Heart left ventricle (tissue), 16 donors: ENCODE measurements around the gene GDI1. TPM values are rescaled to one million over a fixed set of nuclear protein-coding genes. Genes with fewer than 3 reads are reported as not detected.
"Not testable (repeated sequence)": the region's sequence is repeated elsewhere in the genome, so short reads cannot be mapped to it uniquely, and the experiment has no call there.

ENCODE experiments used
- ATAC-seq, 4 donors: fragments of 200-7000 bp; cut with Tn5 transposase; one replicate each; pipeline ENCODE4 v1.9.1; 2020 to 2022; ENCODE audit warnings: moderate library complexity in 4 of 4, mild to moderate bottlenecking in 3 of 4, moderate number of reproducible peaks in 1 of 4
- DNase-seq, 5 donors: peaks; one replicate each; pipeline ENCODE4 v3.0.0-alpha.2; 2020
- H3K27ac ChIP-seq, 12 donors: fragments of 200-600 bp; sonication (generic) in 4 of 12; one replicate each; pipeline versions ENCODE4 v1.5.0 to v1.8.0; 2016 to 2022; ENCODE audit warnings: mild to moderate bottlenecking in 2 of 12
- H3K27me3 ChIP-seq, 9 donors: fragments of 200-600 bp; sonication (generic) in 2 of 9; one replicate each; pipeline versions ENCODE4 v1.5.1 to v1.8.0; 2016 to 2022; ENCODE audit warnings: mild to moderate bottlenecking in 3 of 9
- H3K36me3 ChIP-seq, 9 donors: fragments of 200-600 bp; sonication (generic) in 2 of 9; one replicate each; pipeline versions ENCODE4 v1.5.0 to v1.8.0; 2018 to 2022; ENCODE audit warnings: mild to moderate bottlenecking in 2 of 9
- H3K4me1 ChIP-seq, 12 donors: fragments of 200-600 bp; sonication (generic) in 4 of 12; one replicate each; pipeline versions ENCODE4 v1.5.0 to v1.8.0; 2016 to 2022; ENCODE audit warnings: mild to moderate bottlenecking in 3 of 12
- H3K4me3 ChIP-seq, 12 donors: fragments of 200-600 bp; sonication (generic) in 4 of 12; one replicate each; pipeline versions ENCODE4 v1.5.0 to v1.8.0; 2017 to 2022; ENCODE audit warnings: mild to moderate bottlenecking in 9 of 12, moderate library complexity in 4 of 12
- H3K9me3 ChIP-seq, 12 donors: fragments of 200-600 bp; sonication (generic) in 4 of 12; one replicate each; pipeline versions ENCODE4 v1.5.0 to v1.8.0; 2016 to 2022; ENCODE audit warnings: mild to moderate bottlenecking in 1 of 12
- POLR2A ChIP-seq, 2 donors: fragments of 450-650 bp; IDR thresholded peaks; one replicate each; pipeline ENCODE4 v1.6.1; 2017; ENCODE audit warnings: antibody characterized with exemption in 2 of 2, mild to moderate bottlenecking in 2 of 2, moderate library complexity in 2 of 2
- WGBS, 4 donors: extraction: QIAGEN DNeasy Blood & Tissue Kit in 2 of 4; methylation state at CpG; one replicate each; pipeline versions ENCODE4 v1.1.5 to v1.1.7; 2013 to 2018; 5-methylcytosine and 5-hydroxymethylcytosine counted together
- intact Hi-C, 10 donors: fragments of 100-400 bp; cut with DNase I; formaldehyde crosslinking; loops; one replicate each; pipeline versions ENCODE4 v1.11.1 to v1.14.2; 2022
- long read RNA-seq, 3 donors: library from polyadenylated mRNA; unstranded; transcript quantifications; one replicate each; pipeline ENCODE4 v2.0.0, GENCODE V29; 2020 to 2021
- polyA plus RNA-seq, 2 donors: library from polyadenylated mRNA; stranded (reverse); fragments of 200-250 nt; gene quantifications; one replicate each; pipeline ENCODE4 v1.2.3, GENCODE V29; 2013
- total RNA-seq, 9 donors: library from RNA; depleted of rRNA in 2 of 9; stranded (reverse); fragments of >200 nt in 2 of 9; fragmentation: NEBNext Ultra II Directional in 3 of 9; extraction: Animal tissue kit (Norgen Biotek cat#: 25700) in 3 of 9; gene quantifications; one replicate each; pipeline versions ENCODE4 v1.1.0 to v1.2.4, GENCODE V29; 2016 to 2023
- TF ChIP-seq, protein P1 (sequence below), 12 donors: fragments of 200-600 bp; sonication (generic) in 4 of 12; IDR thresholded peaks; one replicate each; pipeline versions ENCODE4 v1.5.0 to v1.8.0; 2018 to 2022; ENCODE audit warnings: antibody characterized with exemption in 12 of 12, mild to moderate bottlenecking in 5 of 12
- donor health status: ischemic (EF 13 %, LVEDD 7.1; RV severe dilation, severe dysfunction).
- donor health status: healthy with polysubstance abuse.
- donor health status: DM: no; HTN: yes; CAD: no.
- donor health status: DM: no; HTN: no; CAD: no.
- donor health status: ischemic (EF 25% LVEDD 6.9; RV normal size, moderate dysfunction).
- donor health status: ischemic (EF 25% LVEDD 5.7; RV mildly dilated, moderate dysfunction).
- donor health status: healthy.
- donor health status: DM: yes; HTN: yes; CAD: no.
- donor health status: ischemic (EF 35%, LVEDD 5.7; RV mildly dilated, moderate dysfunction).
- donor health status: nonischemic (EF 11% LVEDD 7.7; RV severe dilation, severe dysfunction).
- donor health status: DM: yes; HTN: yes; CAD: no.
- donor health status: PGD.
- donor health status: ischemic (EF 29% LVEDD 5.4; RV normal size, mild dysfunction).
- donor health status: nonischemic (EF 23%, LVEDD 6.1; RV moderate dilation, normal function).

Gene GDI1
- total RNA-seq (100 to 1,000 TPM in 2 of 9 donors, 10 to 100 TPM in 7; 73.6 to 105 (median 92.2) TPM), polyA plus RNA-seq (100 to 1,000 TPM in 1 of 2 donors, 10 to 100 TPM in 1; 77.1 to 152 TPM)
- long read RNA-seq, donor 1, transcript GDI1-204 (11 exons, 2,474 nt): major isoform, 27 of 53 reads
- long read RNA-seq, donor 1, partial matches to known transcripts: 24 of 53 reads
- long read RNA-seq, donor 1, other reads (novel, unspliced or antisense): 2 of 53 reads
- long read RNA-seq, donor 2, transcript GDI1-204 (11 exons, 2,474 nt): major isoform, 98 of 117 reads
- long read RNA-seq, donor 2, partial matches to known transcripts: 13 of 117 reads
- long read RNA-seq, donor 2, other reads (novel, unspliced or antisense): 6 of 117 reads
- long read RNA-seq, donor 3, transcript GDI1-204 (11 exons, 2,474 nt): major isoform, 39 of 56 reads
- long read RNA-seq, donor 3, partial matches to known transcripts: 15 of 56 reads
- long read RNA-seq, donor 3, other reads (novel, unspliced or antisense): 2 of 56 reads

DNA sequence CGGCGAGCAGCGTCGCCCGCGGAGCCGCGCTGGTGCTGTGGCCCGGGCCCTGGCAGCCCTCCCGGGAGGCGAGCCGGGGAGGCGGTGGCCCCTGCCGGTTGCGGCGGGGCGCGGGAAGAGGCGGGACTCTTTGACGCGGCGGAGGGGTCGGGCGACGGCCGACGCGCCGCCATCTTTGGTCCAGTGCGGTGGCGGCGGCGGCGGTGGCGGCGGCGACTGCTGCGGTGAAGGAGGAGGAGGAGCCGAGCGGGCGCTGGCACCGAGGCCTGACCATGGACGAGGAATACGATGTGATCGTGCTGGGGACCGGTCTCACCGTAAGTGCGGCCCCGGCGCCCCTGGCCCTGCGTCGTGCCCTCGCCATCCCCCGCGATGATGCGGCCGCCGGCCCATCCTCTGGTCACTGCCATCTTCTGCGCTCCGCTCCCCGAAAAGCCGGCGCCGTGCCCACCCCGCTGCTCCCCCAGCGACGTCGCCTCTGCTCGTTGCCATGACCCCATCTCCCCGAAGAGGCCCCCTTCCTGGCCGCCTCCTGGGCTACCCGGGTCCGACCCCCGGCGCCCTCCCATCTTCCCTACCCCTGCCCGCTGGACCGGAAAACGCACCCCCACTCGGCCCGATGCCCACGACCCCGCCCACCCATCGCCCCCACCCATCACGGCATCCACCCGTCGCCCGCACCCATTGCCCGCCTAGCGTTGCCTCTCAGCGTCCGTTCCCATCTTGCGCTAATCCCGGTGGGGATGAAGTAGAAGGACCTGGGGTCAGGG, at the start of gene GDI1:
TSS of gene GDI1 (plus strand) at position 172 of the 770 bp plus-strand sequence. CDS start at position 273, 101 bp downstream.
- peak within 1 kb of the TSS; percentile 60 to 96 (median 78) for H3K4me3 ChIP-seq
- ATAC-seq (peak in 3 of 4 donors; percentile 36 to 66 (median 48)), DNase-seq (peak; percentile 60 to 82 (median 68))
- intact Hi-C loops: loop anchor here in 5 of 10 donors (2.0 to 10.0 kb wide), 5 partner anchors 24 to 80 kb away; partner anchors contain the start of genes EMD (in 1 of the 5), FAM3A (in 1 of the 5), FLNA (in 1 of the 5) and LAGE3 (in 1 of the 5)
- peaks cover 0 to 16% (median 4%) of the 10 kb centered on the region in 12 donors for H3K4me1 ChIP-seq
- peaks cover 0 to 51% (median 30%) of the 10 kb centered on the region in 9 donors for H3K36me3 ChIP-seq
- TF ChIP-seq, protein P1, sequence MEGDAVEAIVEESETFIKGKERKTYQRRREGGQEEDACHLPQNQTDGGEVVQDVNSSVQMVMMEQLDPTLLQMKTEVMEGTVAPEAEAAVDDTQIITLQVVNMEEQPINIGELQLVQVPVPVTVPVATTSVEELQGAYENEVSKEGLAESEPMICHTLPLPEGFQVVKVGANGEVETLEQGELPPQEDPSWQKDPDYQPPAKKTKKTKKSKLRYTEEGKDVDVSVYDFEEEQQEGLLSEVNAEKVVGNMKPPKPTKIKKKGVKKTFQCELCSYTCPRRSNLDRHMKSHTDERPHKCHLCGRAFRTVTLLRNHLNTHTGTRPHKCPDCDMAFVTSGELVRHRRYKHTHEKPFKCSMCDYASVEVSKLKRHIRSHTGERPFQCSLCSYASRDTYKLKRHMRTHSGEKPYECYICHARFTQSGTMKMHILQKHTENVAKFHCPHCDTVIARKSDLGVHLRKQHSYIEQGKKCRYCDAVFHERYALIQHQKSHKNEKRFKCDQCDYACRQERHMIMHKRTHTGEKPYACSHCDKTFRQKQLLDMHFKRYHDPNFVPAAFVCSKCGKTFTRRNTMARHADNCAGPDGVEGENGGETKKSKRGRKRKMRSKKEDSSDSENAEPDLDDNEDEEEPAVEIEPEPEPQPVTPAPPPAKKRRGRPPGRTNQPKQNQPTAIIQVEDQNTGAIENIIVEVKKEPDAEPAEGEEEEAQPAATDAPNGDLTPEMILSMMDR (IDR thresholded peaks at IDR 0.05): no peak
- peak in 1 of 2 donors; percentile 41 for TF ChIP-seq POLR2A (IDR thresholded peaks at IDR 0.05)
- no peaks in the 10 kb centered on the region for H3K27me3 ChIP-seq
- 0 to 51% (median 21%) methylated on average over 67 to 92 of the region's 93 CpGs for WGBS, 4 donors
- H3K27ac ChIP-seq: peak within 1 kb of the TSS; percentile 83 to 96 (median 87)
- no peaks in the 10 kb centered on the region for H3K9me3 ChIP-seq

DNA sequence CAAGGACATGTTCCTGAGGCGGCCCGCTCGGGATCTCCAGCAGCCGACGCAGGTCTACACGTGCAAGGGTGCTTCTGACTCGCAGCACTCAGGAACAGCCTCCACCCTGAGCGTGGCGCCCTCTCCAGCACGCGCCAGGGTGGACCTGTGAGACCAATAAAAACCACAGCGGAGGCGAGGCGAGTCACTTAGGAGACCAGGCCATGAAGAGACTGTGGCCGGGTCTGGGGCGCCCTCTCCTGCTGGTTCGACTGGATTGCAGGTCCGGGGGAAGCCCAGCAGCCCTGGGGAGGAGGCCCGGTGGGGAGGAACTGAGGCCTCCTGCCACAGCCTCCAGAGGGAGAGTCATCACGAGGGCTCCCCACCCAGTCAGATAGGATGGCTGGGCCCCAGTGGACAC, 48.9 kb upstream of the GDI1 start:
- H3K4me3 ChIP-seq, H3K27ac ChIP-seq, DNase-seq, H3K36me3 ChIP-seq, H3K4me1 ChIP-seq, H3K9me3 ChIP-seq, H3K27me3 ChIP-seq, intact Hi-C loops: not testable (repeated sequence)
- no CpG with 5 or more reads among the region's 20 CpGs for WGBS, 4 donors
- ATAC-seq: peak; percentile 8 to 48 (median 25)

DNA sequence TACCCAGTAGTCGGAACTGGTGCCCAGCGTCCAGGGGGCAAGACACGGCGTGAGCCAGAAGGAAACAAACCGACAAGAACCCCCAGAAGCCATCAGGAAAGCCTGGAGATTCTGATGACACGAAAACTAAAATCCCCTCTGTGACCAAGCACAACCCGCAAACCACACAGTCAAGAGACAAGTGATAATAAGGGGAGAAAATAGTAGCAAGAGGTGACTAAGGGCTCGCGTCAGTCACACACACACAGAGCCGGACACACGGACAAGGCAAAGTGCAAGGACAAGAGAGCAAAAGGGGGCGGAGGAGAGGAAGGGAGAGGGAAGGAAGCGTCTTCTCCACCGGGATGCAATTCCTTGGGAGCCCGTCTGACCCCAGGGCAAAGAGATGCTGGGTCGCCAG, 48.3 kb upstream of the GDI1 start:
- H3K4me3 ChIP-seq, intact Hi-C loops, H3K27me3 ChIP-seq, H3K27ac ChIP-seq, H3K36me3 ChIP-seq, H3K9me3 ChIP-seq, DNase-seq, H3K4me1 ChIP-seq: not testable (repeated sequence)
- peak in 3 of 4 donors; percentile 0 to 10 (median 7) for ATAC-seq
- no CpG with 5 or more reads among the region's 16 CpGs for WGBS, 4 donors

DNA sequence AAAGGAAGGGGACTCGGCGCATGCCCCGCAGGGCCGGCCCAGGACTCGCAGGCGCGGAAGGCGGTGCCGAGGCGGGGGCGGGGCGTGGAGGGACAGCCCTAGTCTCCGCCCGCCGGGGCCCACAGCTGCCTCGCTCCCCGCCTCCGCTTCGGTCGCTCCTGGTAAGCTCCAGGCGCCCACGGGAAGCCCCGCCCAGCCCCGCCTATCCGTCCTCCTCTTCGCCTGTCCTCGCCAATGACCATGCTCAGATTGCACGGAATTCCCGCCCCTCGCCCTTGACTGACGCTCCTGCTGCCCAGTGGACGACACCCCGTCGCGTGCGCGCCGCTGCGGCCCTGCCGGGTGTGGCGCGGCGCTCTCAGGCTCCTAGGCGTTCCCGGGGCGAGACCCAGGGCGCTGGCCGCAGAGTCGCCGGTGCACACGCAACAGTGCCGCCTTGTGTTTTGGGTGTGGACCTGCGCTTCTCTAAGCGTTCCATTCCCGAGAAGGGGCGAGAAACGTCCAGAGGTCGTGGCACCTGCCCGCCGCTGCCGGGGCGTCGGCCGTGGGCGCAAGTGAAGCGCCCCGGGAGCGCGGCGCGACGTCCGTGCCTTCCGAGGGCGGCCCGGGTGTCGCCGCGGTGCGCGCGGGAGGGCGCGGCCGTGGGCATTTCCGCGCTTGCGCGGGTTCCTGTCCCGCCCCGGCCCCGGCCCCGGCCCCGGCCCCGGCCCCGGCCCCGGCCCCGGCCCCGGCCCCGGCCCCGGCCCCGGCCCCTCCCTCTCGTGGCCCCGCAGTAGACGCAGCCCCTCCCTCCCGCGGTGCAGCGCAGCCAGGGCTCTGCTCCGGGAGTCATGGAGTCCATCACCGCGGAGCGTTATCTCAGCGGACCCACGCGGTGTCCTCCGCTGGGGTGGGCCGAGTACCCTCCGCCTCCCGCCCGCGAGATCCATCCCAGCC, 46.9 kb upstream of the GDI1 start:
- intact Hi-C loops, H3K27me3 ChIP-seq, DNase-seq, H3K9me3 ChIP-seq, H3K36me3 ChIP-seq, H3K4me1 ChIP-seq: not testable (repeated sequence)
- peak; percentile 85 to 93 (median 90) for ATAC-seq
- TF ChIP-seq, protein P1 (IDR thresholded peaks at IDR 0.05): peak in 1 of 12 donors; percentile 19
- 0 to 51% (median 0%) methylated on average over 15 to 23 of the region's 121 CpGs; no CpG with 5 or more reads in 1 of the 4 donors for WGBS, 4 donors
- H3K27ac ChIP-seq: peak overlapping the region in 9 of 12 donors; percentile 43 to 85 (median 68)
- H3K4me3 ChIP-seq: peak overlapping the region in 8 of 12 donors; percentile 16 to 48 (median 38)

DNA sequence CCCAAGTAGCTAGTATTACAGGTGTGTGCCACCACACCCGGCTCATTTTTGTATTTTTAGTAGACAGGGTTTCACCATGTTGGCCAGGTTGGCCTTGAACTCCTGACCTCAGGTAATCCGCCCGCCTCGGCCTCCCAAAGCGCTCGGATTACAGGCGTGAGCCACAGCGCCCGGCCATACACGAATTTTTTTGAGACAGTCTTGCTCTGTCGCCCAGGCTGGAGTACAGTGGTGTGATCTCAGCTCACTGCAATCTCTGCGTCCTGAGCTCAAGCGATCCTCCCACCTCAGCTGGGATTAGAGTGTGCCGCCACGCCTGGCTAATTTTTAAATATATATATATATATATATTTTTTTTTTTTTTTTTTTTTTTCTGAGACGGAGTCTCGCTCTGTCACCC, 40.6 kb upstream of the GDI1 start:
- ATAC-seq, DNase-seq, H3K27me3 ChIP-seq, H3K9me3 ChIP-seq: not testable (repeated sequence)
- H3K4me1 ChIP-seq: peaks cover 0 to 16% (median 10%) of the 10 kb centered on the region in 12 donors
- intact Hi-C loops: loop anchor here in 2 of 10 donors (5.0 kb wide), 4 partner anchors 81 to 141 kb away; partner anchors contain the start of genes FAM3A (in 1 of the 2), LAGE3 (in 1 of the 2) and SLC10A3 (in 1 of the 2)
- peaks cover 0 to 25% (median 23%) of the 10 kb centered on the region in 9 donors for H3K36me3 ChIP-seq
- 86 to 95% (median 92%) methylated on average over 15 to 17 of the region's 17 CpGs for WGBS, 4 donors
- peak overlapping the region in 5 of 12 donors; percentile 99 to 100 (median 99) for H3K27ac ChIP-seq
- peak overlapping the region in 3 of 12 donors; percentile 79 to 96 (median 96) for H3K4me3 ChIP-seq
